HG03442 (cell line): ENCODE data around the gene KCNJ10.

Experiments used
- ATAC-seq: cut with Tn5 transposase; IDR thresholded peaks from one replicate; pipeline ENCODE4 v1.9.1; 2021; ENCODE audit warnings: mild to moderate bottlenecking, moderate library complexity; ENCODE audit not compliant: unreplicated experiment

The KCNJ10 gene

GRCh38 chr1:160099716-160100375 lies 29.9 kb upstream of the KCNJ10 start:
- no peak for ATAC-seq

- peak; percentile 82 for ATAC-seq
These were observed 29.0 kb upstream of the KCNJ10 start for GRCh38 chr1:160098852-160099561.

GRCh38 chr1:160097911-160098851 lies 28.2 kb upstream of the KCNJ10 start, which contains the start of gene IGSF8:
Gene IGSF8 (minus strand): TSS chr1:160098619. CDS start chr1:160098472, 147 bp downstream.
- peak; percentile 45 for ATAC-seq

GRCh38 chr1:160097151-160097910 lies 27.4 kb upstream of the KCNJ10 start:
- no peak for ATAC-seq

- no peak for ATAC-seq
These were observed 26.5 kb upstream of the KCNJ10 start for GRCh38 chr1:160096274-160097116.

- ATAC-seq, result no peak
These were observed 25.6 kb upstream of the KCNJ10 start for GRCh38 chr1:160095382-160096105.

GRCh38 chr1:160094806-160095205 lies 24.8 kb upstream of the KCNJ10 start:
- ATAC-seq, result no peak

GRCh38 chr1:160094291-160094625 lies 24.3 kb upstream of the KCNJ10 start:
- no peak for ATAC-seq

GRCh38 chr1:160093624-160094290 lies 23.8 kb upstream of the KCNJ10 start:
- no peak for ATAC-seq

- no peak for ATAC-seq
These were observed 23.1 kb upstream of the KCNJ10 start for GRCh38 chr1:160093069-160093395.

- no peak for ATAC-seq
These were observed 22.6 kb upstream of the KCNJ10 start for GRCh38 chr1:160092366-160093068.

GRCh38 chr1:160091666-160092223 lies 21.8 kb upstream of the KCNJ10 start:
- ATAC-seq, result no peak

- no peak for ATAC-seq
These were observed 20.8 kb upstream of the KCNJ10 start for GRCh38 chr1:160090760-160091159.

GRCh38 chr1:160089883-160090282 lies 19.9 kb upstream of the KCNJ10 start:
- no peak for ATAC-seq

GRCh38 chr1:160087118-160087662 lies 17.2 kb upstream of the KCNJ10 start:
- ATAC-seq, result no peak

GRCh38 chr1:160086456-160086892 lies 16.5 kb upstream of the KCNJ10 start:
- ATAC-seq, result no peak

- no peak for ATAC-seq
These were observed 15.9 kb upstream of the KCNJ10 start for GRCh38 chr1:160085686-160086455.
